Measurements from ENCODE around the gene THAP4. TPM values are rescaled to one million over a fixed set of nuclear protein-coding genes. Genes with fewer than 3 reads are reported as not detected.

Gene THAP4
- total RNA-seq, 2 donors from 2014 or later: 44.4 to 59.0 TPM

GRCh38 chr2:241653210-241653750, 16.3 kb upstream of the THAP4 start:
- TF ChIP-seq POLR2A (IDR thresholded peaks at IDR 0.05): no peak
- TF ChIP-seq, protein P1, sequence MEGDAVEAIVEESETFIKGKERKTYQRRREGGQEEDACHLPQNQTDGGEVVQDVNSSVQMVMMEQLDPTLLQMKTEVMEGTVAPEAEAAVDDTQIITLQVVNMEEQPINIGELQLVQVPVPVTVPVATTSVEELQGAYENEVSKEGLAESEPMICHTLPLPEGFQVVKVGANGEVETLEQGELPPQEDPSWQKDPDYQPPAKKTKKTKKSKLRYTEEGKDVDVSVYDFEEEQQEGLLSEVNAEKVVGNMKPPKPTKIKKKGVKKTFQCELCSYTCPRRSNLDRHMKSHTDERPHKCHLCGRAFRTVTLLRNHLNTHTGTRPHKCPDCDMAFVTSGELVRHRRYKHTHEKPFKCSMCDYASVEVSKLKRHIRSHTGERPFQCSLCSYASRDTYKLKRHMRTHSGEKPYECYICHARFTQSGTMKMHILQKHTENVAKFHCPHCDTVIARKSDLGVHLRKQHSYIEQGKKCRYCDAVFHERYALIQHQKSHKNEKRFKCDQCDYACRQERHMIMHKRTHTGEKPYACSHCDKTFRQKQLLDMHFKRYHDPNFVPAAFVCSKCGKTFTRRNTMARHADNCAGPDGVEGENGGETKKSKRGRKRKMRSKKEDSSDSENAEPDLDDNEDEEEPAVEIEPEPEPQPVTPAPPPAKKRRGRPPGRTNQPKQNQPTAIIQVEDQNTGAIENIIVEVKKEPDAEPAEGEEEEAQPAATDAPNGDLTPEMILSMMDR (IDR thresholded peaks at IDR 0.05): no peak
- DNase-seq: no peak
- intact Hi-C loops (cut with DNase I): no loop called here

DNA sequence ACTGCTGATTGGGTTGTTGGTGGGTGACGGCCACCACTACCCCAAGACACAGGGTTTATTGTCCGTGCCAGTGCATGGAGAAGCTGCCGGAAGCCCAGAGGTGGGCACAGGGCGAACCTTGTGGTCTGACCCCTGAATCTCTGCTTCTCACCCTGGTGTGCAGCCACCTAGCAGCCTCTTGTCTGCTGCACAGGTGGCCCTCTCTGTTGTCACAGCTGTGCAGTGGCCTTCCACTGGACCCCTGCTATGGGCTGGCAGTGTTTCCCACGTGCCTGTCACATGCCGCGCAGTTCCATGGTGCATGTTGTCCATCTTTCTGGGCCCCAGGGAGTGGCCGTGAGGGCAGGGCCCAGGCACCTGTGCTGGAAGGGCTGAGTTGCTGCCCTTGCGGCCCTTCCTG, 15.8 kb upstream of the THAP4 start:
- Histone ChIP-seq H3K4me3 (no peak overlapping the region), H3K27ac (no peak overlapping the region), H3K9me3 (no peaks in the 10 kb centered on the region), H3K27me3 (no peaks in the 10 kb centered on the region), H3K4me1 (peaks cover 4% of the 10 kb centered on the region), H3K36me3 (replicated peaks in 1 of 2; ENCODE audit: insufficient read depth in 1 of 2, low read depth in 2 of 2) (peaks cover 9 to 12% of the 10 kb centered on the region in 2 donors)
- ATAC-seq (no peak), DNase-seq (no peak)
- intact Hi-C loops (cut with DNase I): no loop called here
- no peak for TF ChIP-seq POLR2A (IDR thresholded peaks at IDR 0.05)
- TF ChIP-seq, protein P1 (IDR thresholded peaks at IDR 0.05): no peak
- 93 to 97% methylated on average over 3 to 9 of the region's 9 CpGs for WGBS, 2 donors

More at GRCh38 chr2:241653210-241653750, 16.3 kb upstream of the THAP4 start:
- Histone ChIP-seq H3K4me1 (peaks cover 4% of the 10 kb centered on the region), H3K9me3 (no peaks in the 10 kb centered on the region), H3K27ac (no peak overlapping the region), H3K36me3 (replicated peaks in 1 of 2; ENCODE audit: insufficient read depth in 1 of 2, low read depth in 2 of 2) (peaks cover 9 to 14% of the 10 kb centered on the region in 2 donors), H3K27me3 (no peaks in the 10 kb centered on the region), H3K4me3 (no peak overlapping the region)
- 94 to 98% methylated on average over 9 to 11 of the region's 13 CpGs for WGBS, 2 donors
- ATAC-seq: no peak

- intact Hi-C loops (cut with DNase I): no loop called here
- H3K27ac ChIP-seq: no peak overlapping the region
- peaks cover 9 to 12% of the 10 kb centered on the region in 2 donors for H3K36me3 ChIP-seq (replicated peaks in 1 of 2; ENCODE audit: insufficient read depth in 1 of 2, low read depth in 2 of 2)
- WGBS, 2 donors: 93% methylated on average over 9 of the region's 9 CpGs
- ATAC-seq (no peak), DNase-seq (no peak)
- no peak overlapping the region for H3K4me3 ChIP-seq
- TF ChIP-seq, protein P1 (IDR thresholded peaks at IDR 0.05): no peak
- no peak for TF ChIP-seq POLR2A (IDR thresholded peaks at IDR 0.05)
- no peaks in the 10 kb centered on the region for H3K27me3 ChIP-seq
- H3K4me1 ChIP-seq: peaks cover 4% of the 10 kb centered on the region
- H3K9me3 ChIP-seq: no peaks in the 10 kb centered on the region
Measured at GRCh38 chr2:241652142-241652541, 15.2 kb upstream of the THAP4 start.

- 80 to 85% methylated on average over 6 of the region's 6 CpGs for WGBS, 2 donors
- H3K27ac ChIP-seq: no peak overlapping the region
- TF ChIP-seq, protein P1 (IDR thresholded peaks at IDR 0.05): no peak
- TF ChIP-seq POLR2A (IDR thresholded peaks at IDR 0.05): no peak
- H3K4me1 ChIP-seq: peaks cover 4% of the 10 kb centered on the region
- no peak for ATAC-seq
- H3K36me3 ChIP-seq (replicated peaks in 1 of 2; ENCODE audit: insufficient read depth in 1 of 2, low read depth in 2 of 2): peaks cover 6 to 11% of the 10 kb centered on the region in 2 donors
- no peaks in the 10 kb centered on the region for H3K9me3 ChIP-seq
- intact Hi-C loops (cut with DNase I): no loop called here
- H3K4me3 ChIP-seq: no peak overlapping the region
- H3K27me3 ChIP-seq: no peaks in the 10 kb centered on the region
- DNase-seq: no peak
Measured at GRCh38 chr2:241649927-241650326, 13.0 kb upstream of the THAP4 start.

GRCh38 chr2:241649404-241649803, 12.4 kb upstream of the THAP4 start:
- ATAC-seq (no peak), DNase-seq (no peak)
- TF ChIP-seq, protein P1 (IDR thresholded peaks at IDR 0.05): no peak
- no peak for TF ChIP-seq POLR2A (IDR thresholded peaks at IDR 0.05)
- peaks cover 4% of the 10 kb centered on the region for H3K4me1 ChIP-seq
- H3K9me3 ChIP-seq: no peaks in the 10 kb centered on the region
- H3K27me3 ChIP-seq: no peaks in the 10 kb centered on the region
- H3K27ac ChIP-seq: no peak overlapping the region
- no peak overlapping the region for H3K4me3 ChIP-seq
- WGBS, 2 donors: 81 to 83% methylated on average over 4 of the region's 4 CpGs
- intact Hi-C loops (cut with DNase I): no loop called here
- peaks cover under 1 to 11% of the 10 kb centered on the region in 2 donors for H3K36me3 ChIP-seq (replicated peaks in 1 of 2; ENCODE audit: insufficient read depth in 1 of 2, low read depth in 2 of 2)

Measured in body of pancreas (tissue), 4 donors.